CD14-positive monocyte (primary cell): ENCODE data around the gene DTL. TPM values are rescaled to one million over a fixed set of nuclear protein-coding genes. Genes with fewer than 3 reads are reported as not detected.
"Not testable (repeated sequence)": the region's sequence is repeated elsewhere in the genome, so short reads cannot be mapped to it uniquely, and the experiment has no call there.

Experiments
- DNase-seq, 3 donors: peaks; one replicate each; pipeline ENCODE4 v3.0.0-alpha.2; 2011 to 2022
- H2AFZ ChIP-seq: 2 replicates; pipeline ENCODE4 v1.6.0; 2012; ENCODE audit warnings: mild to moderate bottlenecking, low read depth, low read length, inconsistent platforms; ENCODE audit not compliant: insufficient read depth, poor library complexity, severe bottlenecking
- H3K27ac ChIP-seq, 2 donors: 1 replicate in 1 of 2; 2 replicates in 1 of 2; pipeline ENCODE4 v1.5.1; 2012 to 2013; ENCODE audit warnings: low read length in 2 of 2, control low read depth in 1 of 2, inconsistent platforms in 1 of 2, low read depth in 1 of 2, mild to moderate bottlenecking in 1 of 2
- H3K27me3 ChIP-seq, 2 donors: one replicate each; pipeline versions ENCODE4 v1.6.0 to v1.6.1; 2011 to 2013; ENCODE audit warnings: low read length in 2 of 2; ENCODE audit not compliant: control insufficient read depth in 2 of 2, insufficient read depth in 2 of 2
- H3K36me3 ChIP-seq, 2 donors: replicated peaks in 1 of 2; 1 replicate in 1 of 2; 2 replicates in 1 of 2; pipeline versions ENCODE4 v1.5.1 to v1.6.1; 2012 to 2013; ENCODE audit warnings: low read length in 2 of 2, control low read depth in 1 of 2, inconsistent platforms in 1 of 2, mild to moderate bottlenecking in 1 of 2; ENCODE audit not compliant: insufficient read depth in 2 of 2, control insufficient read depth in 1 of 2
- H3K4me1 ChIP-seq, 2 donors: 1 replicate in 1 of 2; 2 replicates in 1 of 2; pipeline versions ENCODE4 v1.5.1 to v1.6.1; 2012 to 2013; ENCODE audit warnings: low read length in 2 of 2, control low read depth in 1 of 2, inconsistent platforms in 1 of 2, mild to moderate bottlenecking in 1 of 2, moderate library complexity in 1 of 2; ENCODE audit not compliant: insufficient read depth in 2 of 2, control insufficient read depth in 1 of 2
- H3K4me2 ChIP-seq: replicated peaks from 2 replicates; pipeline ENCODE3; 2012; ENCODE audit warnings: low read length, moderate library complexity, mild to moderate bottlenecking; ENCODE audit not compliant: poor library complexity, severe bottlenecking; ENCODE audit errors: extremely low read depth
- H3K4me3 ChIP-seq, 3 experiments: fragments of 200-600 bp in 1 of 3; sonication (generic) in 1 of 3; replicated peaks in 1 of 3; 1 replicate in 2 of 3; 2 replicates in 1 of 3; pipeline ENCODE4 v1.5.1; 2011 to 2013; ENCODE audit warnings: low read length in 3 of 3, mild to moderate bottlenecking in 3 of 3, control low read depth in 2 of 3, low read depth in 2 of 3, inconsistent platforms in 1 of 3, moderate library complexity in 1 of 3
- H3K79me2 ChIP-seq: 2 replicates; pipeline ENCODE4 v1.6.0; 2012; ENCODE audit warnings: mild to moderate bottlenecking, control low read depth, inconsistent platforms, low read length, moderate library complexity; ENCODE audit not compliant: insufficient read depth
- H3K9ac ChIP-seq: 2 replicates; pipeline ENCODE4 v1.6.0; 2017; ENCODE audit warnings: low read length, mild to moderate bottlenecking; ENCODE audit not compliant: insufficient read depth, poor library complexity, severe bottlenecking
- H3K9me3 ChIP-seq, 2 donors: replicated peaks in 1 of 2; 1 replicate in 1 of 2; 2 replicates in 1 of 2; pipeline versions ENCODE4 v1.5.1 to v1.6.1; 2012 to 2013; ENCODE audit warnings: low read length in 2 of 2, control low read depth in 1 of 2; ENCODE audit not compliant: control insufficient read depth in 1 of 2, insufficient read depth in 1 of 2
- H4K20me1 ChIP-seq: 2 replicates; pipeline ENCODE4 v1.6.0; 2012; ENCODE audit warnings: mild to moderate bottlenecking, low read length, control low read depth, moderate library complexity; ENCODE audit not compliant: insufficient read depth
- H3K27ac Mint-ChIP-seq, 7 donors: one replicate each; pipeline ENCODE4 v1.8.0; 2020; ENCODE audit warnings: mild to moderate bottlenecking in 7 of 7, mixed read lengths in 7 of 7, moderate library complexity in 6 of 7, inconsistent platforms in 2 of 7
- H3K27me3 Mint-ChIP-seq, 3 donors: one replicate each; pipeline ENCODE4 v1.8.0; 2021 to 2022; ENCODE audit warnings: low read depth in 3 of 3, mild to moderate bottlenecking in 3 of 3, mixed read lengths in 3 of 3, moderate library complexity in 3 of 3, inconsistent platforms in 1 of 3
- H3K36me3 Mint-ChIP-seq, 2 donors: one replicate each; pipeline ENCODE4 v1.8.0; 2020; ENCODE audit warnings: mixed read lengths in 2 of 2, inconsistent platforms in 1 of 2, mild to moderate bottlenecking in 1 of 2
- H3K4me1 Mint-ChIP-seq: one replicate; pipeline ENCODE4 v1.8.0; 2020; ENCODE audit warnings: mild to moderate bottlenecking, mixed read lengths
- H3K4me3 Mint-ChIP-seq, 2 donors: one replicate each; pipeline ENCODE4 v1.8.0; 2020; ENCODE audit warnings: mild to moderate bottlenecking in 2 of 2, mixed read lengths in 2 of 2, moderate library complexity in 1 of 2
- H3K9me3 Mint-ChIP-seq, 7 donors: one replicate each; pipeline ENCODE4 v1.8.0; 2020 to 2022; ENCODE audit warnings: mixed read lengths in 7 of 7, mild to moderate bottlenecking in 6 of 7, moderate library complexity in 6 of 7, inconsistent platforms in 2 of 7
- CTCF ChIP-seq: fragments of 200-600 bp; IDR thresholded peaks from one replicate; pipeline ENCODE4 v1.8.0; 2022; ENCODE audit warnings: antibody characterized with exemption, mild to moderate bottlenecking
- WGBS: methylation state at CpG from one replicate; pipeline ENCODE4 v1.1.5; 2013; ENCODE audit warnings: missing lambda C conversion rate; ENCODE audit not compliant: insufficient coverage; 5-methylcytosine and 5-hydroxymethylcytosine counted together
- intact Hi-C, 2 donors: fragments of 100-400 bp; cut with micrococcal nuclease; formaldehyde crosslinking; loops; one replicate each; pipeline versions ENCODE4 v1.15.0 to v1.15.1; 2023
- polyA plus RNA-seq, 3 donors: library from polyadenylated mRNA; depleted of rRNA in 1 of 3; unstranded in 2 of 3; stranded (reverse) in 1 of 3; fragments of 300-500 nt in 2 of 3; fragments of >200 nt in 1 of 3; fragmentation: Illumina TruSeq in 2 of 3; gene quantifications; 1 replicate in 2 of 3; 2 replicates in 1 of 3; pipeline ENCODE4 v1.2.3, GENCODE V29; 2012 to 2021

The DTL gene
- polyA plus RNA-seq, 3 donors: not detected

- Mint-ChIP-seq H3K36me3 (peaks cover 27 to 32% of the 10 kb centered on the region in 2 donors), H3K27ac (no peak overlapping the region), H3K27me3 (no peaks in the 10 kb centered on the region), H3K4me1 (peaks cover 23% of the 10 kb centered on the region), H3K4me3 (no peak overlapping the region), H3K9me3 (peaks cover 0 to 4% (median 0%) of the 10 kb centered on the region in 7 donors)
- DNase-seq: no peak
- peaks cover 12% of the 10 kb centered on the region for H4K20me1 ChIP-seq
- no peak overlapping the region for H3K9ac ChIP-seq
- TF ChIP-seq CTCF: no peak
- H3K79me2 ChIP-seq: peaks cover 80% of the 10 kb centered on the region
- H3K4me3 ChIP-seq: no peak overlapping the region
- H3K4me1 ChIP-seq: peaks cover 0 to 10% of the 10 kb centered on the region in 2 donors
- no peaks in the 10 kb centered on the region for H3K27me3 ChIP-seq
- H3K27ac ChIP-seq: no peak overlapping the region
- H3K36me3 ChIP-seq: peaks cover 8 to 22% of the 10 kb centered on the region in 2 donors
- H3K9me3 ChIP-seq: no peaks in the 10 kb centered on the region
- H3K4me2 ChIP-seq: no peak overlapping the region
- intact Hi-C loops: no loop called here
- no peak overlapping the region for H2AFZ ChIP-seq
- WGBS: no CpG with 5 or more reads among the region's 3 CpGs
Observed at GRCh38 chr1:212024469-212025149, 10.9 kb upstream of the DTL start.

GRCh38 chr1:212027727-212028126, 7.8 kb upstream of the DTL start:
- WGBS: 100% methylated on average over 1 of the region's 10 CpGs
- peaks cover 18 to 24% of the 10 kb centered on the region in 2 donors for H3K36me3 Mint-ChIP-seq
- H3K4me2 ChIP-seq, H3K36me3 ChIP-seq, intact Hi-C loops, H3K9me3 Mint-ChIP-seq, H3K27me3 Mint-ChIP-seq, DNase-seq, H3K9ac ChIP-seq, H3K9me3 ChIP-seq, H3K4me3 ChIP-seq, H2AFZ ChIP-seq, H3K27me3 ChIP-seq, H3K4me3 Mint-ChIP-seq, H3K27ac ChIP-seq: not testable (repeated sequence)
- H4K20me1 ChIP-seq: peaks cover 12% of the 10 kb centered on the region
- peaks cover 10 to 21% of the 10 kb centered on the region in 2 donors for H3K4me1 ChIP-seq
- peaks cover 46% of the 10 kb centered on the region for H3K4me1 Mint-ChIP-seq
- H3K27ac Mint-ChIP-seq: peak overlapping the region in 3 of 7 donors; percentile 16 to 68 (median 35)
- peaks cover 95% of the 10 kb centered on the region for H3K79me2 ChIP-seq
